HEK293T (cell line): ENCODE measurements around the gene CCDC167.
A peak's percentile ranks its signal among the peaks of the same experiment; 100 is the strongest.

Experiments used
- CTCF ChIA-PET: fragments of 350-600 bp; formaldehyde crosslinking; extraction: SDS; loops from one replicate; lab custom pipeline; 2021; ENCODE audit warnings: antibody characterized with exemption, inconsistent platforms; lab: Yijun Ruan, JAX
- POLR2A ChIA-PET: fragments of 350-600 bp; formaldehyde crosslinking; extraction: SDS; loops from one replicate; lab custom pipeline; 2020; ENCODE audit warnings: antibody characterized with exemption, inconsistent platforms; lab: Yijun Ruan, JAX
- DNase-seq: peaks from one replicate; pipeline ENCODE4 v3.0.0; 2012; ENCODE audit warnings: mixed read lengths; ENCODE audit errors: extremely low spot score
- ARNT ChIP-seq: fragments of 450-650 bp; IDR thresholded peaks from 2 replicates; pipeline ENCODE4 v1.6.1; 2017; ENCODE audit warnings: mild to moderate bottlenecking
- BHLHE40 ChIP-seq: fragments of 450-650 bp; IDR thresholded peaks from 2 replicates; pipeline ENCODE4 v1.6.1; 2016; ENCODE audit warnings: mild to moderate bottlenecking, moderate library complexity, borderline replicate concordance
- CTBP1 ChIP-seq: fragments of 450-650 bp; IDR thresholded peaks from 2 replicates; pipeline ENCODE4 v1.6.1; 2016; ENCODE audit warnings: borderline replicate concordance
- ELF4 ChIP-seq: fragments of 450-650 bp; IDR thresholded peaks from 2 replicates; pipeline ENCODE4 v1.6.1; 2017; ENCODE audit warnings: antibody characterized with exemption
- FOXA1 ChIP-seq: fragments of 450-650 bp; IDR thresholded peaks from 2 replicates; pipeline ENCODE4 v1.6.1; 2016; ENCODE audit warnings: mild to moderate bottlenecking
- FOXK2 ChIP-seq: fragments of 450-650 bp; IDR thresholded peaks from 2 replicates; pipeline ENCODE4 v1.6.1; 2016; ENCODE audit warnings: mild to moderate bottlenecking
- FOXM1 ChIP-seq: fragments of 450-650 bp; IDR thresholded peaks from 2 replicates; pipeline ENCODE4 v1.6.1; 2017; ENCODE audit warnings: mild to moderate bottlenecking, borderline replicate concordance
- HDGF ChIP-seq: fragments of 450-650 bp; IDR thresholded peaks from 2 replicates; pipeline ENCODE4 v1.6.1; 2017; ENCODE audit warnings: antibody characterized with exemption, borderline replicate concordance
- L3MBTL2 ChIP-seq: fragments of 450-650 bp; conservative IDR thresholded peaks from 2 replicates; pipeline ENCODE4 v1.6.1; 2016; ENCODE audit warnings: mild to moderate bottlenecking
- LEF1 ChIP-seq: fragments of 450-650 bp; IDR thresholded peaks from 2 replicates; pipeline ENCODE4 v1.6.1; 2017; ENCODE audit warnings: mild to moderate bottlenecking, borderline replicate concordance
- NFRKB ChIP-seq: fragments of 450-650 bp; IDR thresholded peaks from 2 replicates; pipeline ENCODE4 v1.6.1; 2016; ENCODE audit warnings: mild to moderate bottlenecking, moderate library complexity
- PKNOX1 ChIP-seq: fragments of 450-650 bp; IDR thresholded peaks from 2 replicates; pipeline ENCODE4 v1.6.1; 2016
- SP1 ChIP-seq: fragments of 450-650 bp; IDR thresholded peaks from 2 replicates; pipeline ENCODE4 v1.6.1; 2017
- SUZ12 ChIP-seq: fragments of 450-650 bp; IDR thresholded peaks from 2 replicates; pipeline ENCODE4 v1.6.1; 2016; ENCODE audit warnings: mild to moderate bottlenecking
- TARDBP ChIP-seq: fragments of 450-650 bp; IDR thresholded peaks from 2 replicates; pipeline ENCODE4 v1.6.1; 2016
- ZNF384 ChIP-seq: fragments of 450-650 bp; IDR thresholded peaks from 2 replicates; pipeline ENCODE4 v1.6.1; 2016

CCDC167 gene

GRCh38 chr6:37486121-37486839, 13.4 kb downstream of the CCDC167 start:
- POLR2A ChIA-PET = no interaction called here
- TF ChIP-seq L3MBTL2 (no peak), ZNF384 (no peak), FOXA1 (no peak), CTBP1 (no peak), NFRKB (no peak), SP1 (no peak), TARDBP (no peak), ARNT (no peak), SUZ12 (no peak), FOXM1 (no peak), BHLHE40 (no peak), PKNOX1 (no peak), ELF4 (no peak), LEF1 (no peak), HDGF (no peak), FOXK2 (no peak)
- no peak for DNase-seq
- CTCF ChIA-PET = no interaction called here

- DNase-seq = peak; percentile 43
- no peak for TF ChIP-seq BHLHE40
- no peak for TF ChIP-seq L3MBTL2
- no peak for TF ChIP-seq NFRKB
- TF ChIP-seq PKNOX1 = no peak
- TF ChIP-seq SUZ12 = no peak
- TF ChIP-seq SP1 = no peak
- TF ChIP-seq CTBP1 = no peak
- TF ChIP-seq LEF1 = no peak
- TF ChIP-seq ELF4 = no peak
- TF ChIP-seq FOXK2 = no peak
- no peak for TF ChIP-seq FOXA1
- TF ChIP-seq ZNF384 = no peak
- no peak for TF ChIP-seq TARDBP
- TF ChIP-seq ARNT = no peak
- TF ChIP-seq HDGF = no peak
- no peak for TF ChIP-seq FOXM1
- ChIA-PET POLR2A (no interaction called here), CTCF (interaction anchor here (1.0 to 1.5 kb wide), 2 partner anchors 77 to 80 kb away, joined by 4 to 5 read pairs; no protein-coding TSS in a partner anchor)
Observed at GRCh38 chr6:37485291-37485702, 14.4 kb downstream of the CCDC167 start.

GRCh38 chr6:37484786-37485170, 14.9 kb downstream of the CCDC167 start:
- DNase-seq = no peak
- ChIA-PET CTCF (interaction anchor here (0.7 to 1.5 kb wide), 3 partner anchors 78 to 208 kb away, joined by 3 to 5 read pairs (median 4); no protein-coding TSS in a partner anchor), POLR2A (no interaction called here)
- no peak for TF ChIP-seq FOXK2
- TF ChIP-seq BHLHE40 = no peak
- no peak for TF ChIP-seq FOXM1
- no peak for TF ChIP-seq PKNOX1
- no peak for TF ChIP-seq HDGF
- TF ChIP-seq ZNF384 = no peak
- no peak for TF ChIP-seq NFRKB
- no peak for TF ChIP-seq ELF4

GRCh38 chr6:37483917-37484785, 15.5 kb downstream of the CCDC167 start:
- POLR2A ChIA-PET = no interaction called here
- peak; percentile 79 for DNase-seq
- no peak for TF ChIP-seq PKNOX1
- no peak for TF ChIP-seq FOXM1
- no peak for TF ChIP-seq LEF1
- TF ChIP-seq TARDBP = no peak
- no peak for TF ChIP-seq ARNT
- no peak for TF ChIP-seq BHLHE40
- no peak for TF ChIP-seq L3MBTL2
- TF ChIP-seq CTBP1 = no peak
- no peak for TF ChIP-seq FOXK2
- no peak for TF ChIP-seq NFRKB
- TF ChIP-seq HDGF = no peak
- no peak for TF ChIP-seq ZNF384
- TF ChIP-seq SUZ12 = no peak
- no peak for TF ChIP-seq SP1

GRCh38 chr6:37483252-37483901, 16.3 kb downstream of the CCDC167 start:
- TF ChIP-seq FOXM1 (no peak), HDGF (no peak), BHLHE40 (no peak), PKNOX1 (no peak), ZNF384 (no peak), L3MBTL2 (no peak), FOXK2 (no peak), ARNT (no peak)
- CTCF ChIA-PET = interaction anchor here (0.5 kb wide), 1 partner anchor 189 kb away, joined by 3 read pairs; no protein-coding TSS in a partner anchor
- POLR2A ChIA-PET = no interaction called here

More at GRCh38 chr6:37483917-37484785, 15.5 kb downstream of the CCDC167 start:
- CTCF ChIA-PET = interaction anchor here (0.7 to 1.5 kb wide), 3 partner anchors 79 to 209 kb away, joined by 3 to 5 read pairs (median 4); no protein-coding TSS in a partner anchor

More at GRCh38 chr6:37483252-37483901, 16.3 kb downstream of the CCDC167 start:
- no peak for DNase-seq
